ENCODE measurements around the gene PELI3. TPM values are rescaled to one million over a fixed set of nuclear protein-coding genes. Genes with fewer than 3 reads are reported as not detected.

Gene PELI3
- total RNA-seq, 2 experiments from 2014 or later = 4.3 to 8.1 TPM

GRCh38 chr11:66494458-66494857 lies 27.8 kb downstream of the PELI3 start:
- no TSS peak for BruUV-seq (replicated peaks)
- ChIA-PET POLR2A (no interaction called here), CTCF (ENCODE audit: unreplicated experiment) (no interaction called here)
- Histone ChIP-seq H3K4me2 (ENCODE audit: low read length) (no peak overlapping the region), H2AFZ (ENCODE audit: low read length) (no peak overlapping the region), H3K27ac (ENCODE audit: low read depth, low read length, poor library complexity, severe bottlenecking) (no peak overlapping the region), H3K36me3 (ENCODE audit: insufficient read depth, low read length) (peaks cover 42% of the 10 kb centered on the region), H3K4me3 (ENCODE audit: low read depth, low read length, poor library complexity, severe bottlenecking) (no peak overlapping the region), H4K20me1 (ENCODE audit: insufficient read depth, low read length) (no peaks in the 10 kb centered on the region), H3K9me2 (ENCODE audit: insufficient read depth, low read length) (no peaks in the 10 kb centered on the region), H3K9me3 (ENCODE audit: low read length) (no peaks in the 10 kb centered on the region), H3K79me2 (ENCODE audit: insufficient read depth, low read depth, low read length) (no peaks in the 10 kb centered on the region), H3K4me1 (ENCODE audit: insufficient read depth, low read length, poor library complexity, severe bottlenecking) (no peaks in the 10 kb centered on the region)
- DNase-seq (ENCODE audit: low spot score) = no peak
- intact Hi-C loops (cut with micrococcal nuclease; ENCODE audit: unreplicated experiment) = no loop called here
- TF ChIP-seq CTCF (conservative IDR thresholded peaks at IDR 0.05; ENCODE audit: low read length) = no peak
- no peak for TF ChIP-seq EZH2phosphoT487 (IDR thresholded peaks at IDR 0.05; ENCODE audit: borderline replicate concordance, low read depth, low read length)

- TF ChIP-seq EZH2phosphoT487 (IDR thresholded peaks at IDR 0.05; ENCODE audit: borderline replicate concordance, low read depth, low read length) (no peak), CTCF (conservative IDR thresholded peaks at IDR 0.05; ENCODE audit: low read length) (no peak)
- Histone ChIP-seq H2AFZ (ENCODE audit: low read length) (no peak overlapping the region), H3K36me3 (ENCODE audit: insufficient read depth, low read length) (peaks cover 38% of the 10 kb centered on the region), H3K9me3 (ENCODE audit: low read length) (no peaks in the 10 kb centered on the region), H3K27ac (ENCODE audit: low read depth, low read length, poor library complexity, severe bottlenecking) (no peak overlapping the region), H4K20me1 (ENCODE audit: insufficient read depth, low read length) (no peaks in the 10 kb centered on the region), H3K4me1 (ENCODE audit: insufficient read depth, low read length, poor library complexity, severe bottlenecking) (no peaks in the 10 kb centered on the region), H3K4me3 (ENCODE audit: low read depth, low read length, poor library complexity, severe bottlenecking) (no peak overlapping the region), H3K79me2 (ENCODE audit: insufficient read depth, low read depth, low read length) (no peaks in the 10 kb centered on the region), H3K9me2 (ENCODE audit: insufficient read depth, low read length) (no peaks in the 10 kb centered on the region), H3K4me2 (ENCODE audit: low read length) (no peak overlapping the region)
- POLR2A ChIA-PET = no interaction called here
- DNase-seq (ENCODE audit: low spot score) = no peak
- intact Hi-C loops (cut with micrococcal nuclease; ENCODE audit: unreplicated experiment) = no loop called here
- BruUV-seq (replicated peaks) = no TSS peak
- CTCF ChIA-PET (ENCODE audit: unreplicated experiment) = no interaction called here
Measured at GRCh38 chr11:66494935-66495334, 28.2 kb downstream of the PELI3 start.

- peak; percentile 66 for TF ChIP-seq CTCF (conservative IDR thresholded peaks at IDR 0.05; ENCODE audit: low read length)
- no peak for TF ChIP-seq EZH2phosphoT487 (IDR thresholded peaks at IDR 0.05; ENCODE audit: borderline replicate concordance, low read depth, low read length)
- no peak for DNase-seq (ENCODE audit: low spot score)
- H3K36me3 ChIP-seq (ENCODE audit: insufficient read depth, low read length) = peaks cover 38% of the 10 kb centered on the region
- no peak overlapping the region for H3K4me2 ChIP-seq (ENCODE audit: low read length)
- H4K20me1 ChIP-seq (ENCODE audit: insufficient read depth, low read length) = no peaks in the 10 kb centered on the region
- no peak overlapping the region for H3K27ac ChIP-seq (ENCODE audit: low read depth, low read length, poor library complexity, severe bottlenecking)
- no peaks in the 10 kb centered on the region for H3K79me2 ChIP-seq (ENCODE audit: insufficient read depth, low read depth, low read length)
- H3K4me1 ChIP-seq (ENCODE audit: insufficient read depth, low read length, poor library complexity, severe bottlenecking) = no peaks in the 10 kb centered on the region
- no peak overlapping the region for H3K4me3 ChIP-seq (ENCODE audit: low read depth, low read length, poor library complexity, severe bottlenecking)
- no peaks in the 10 kb centered on the region for H3K9me3 ChIP-seq (ENCODE audit: low read length)
- intact Hi-C loops (cut with micrococcal nuclease; ENCODE audit: unreplicated experiment) = no loop called here
- BruUV-seq (replicated peaks) = no TSS peak
- ChIA-PET POLR2A (no interaction called here), CTCF (ENCODE audit: unreplicated experiment) (no interaction called here)
- H2AFZ ChIP-seq (ENCODE audit: low read length) = no peak overlapping the region
- H3K9me2 ChIP-seq (ENCODE audit: insufficient read depth, low read length) = no peaks in the 10 kb centered on the region
Measured at GRCh38 chr11:66495401-66495854, 28.7 kb downstream of the PELI3 start.
